Measurements from ENCODE around the gene MAPRE3.
"Not testable (repeated sequence)": the region's sequence is repeated elsewhere in the genome, so short reads cannot be mapped to it uniquely, and the experiment has no call there.

MAPRE3 gene

GRCh38 chr2:26970244-26970927 lies at the start of gene MAPRE3:
MAPRE3 (plus strand) TSS chr2:26970637; CDS start chr2:27022219, 51,582 bp downstream.
- DNase-seq (ENCODE audit: low read depth), result peak; percentile 64

GRCh38 chr2:26921323-26921722 lies 49.1 kb upstream of the MAPRE3 start:
- DNase-seq (ENCODE audit: low read depth), result no peak

- DNase-seq (ENCODE audit: low read depth), result peak; percentile 15
Observed at GRCh38 chr2:26922405-26923188, 47.8 kb upstream of the MAPRE3 start.

- not testable (repeated sequence) for DNase-seq (ENCODE audit: low read depth)
Observed at GRCh38 chr2:26923189-26923466, 47.3 kb upstream of the MAPRE3 start.

GRCh38 chr2:26924731-26925099 lies 45.7 kb upstream of the MAPRE3 start:
- DNase-seq (ENCODE audit: low read depth), result no peak

- DNase-seq (ENCODE audit: low read depth), result peak; percentile 9
Observed at GRCh38 chr2:26925100-26925791, 45.2 kb upstream of the MAPRE3 start.

GRCh38 chr2:26927221-26927620 lies 43.2 kb upstream of the MAPRE3 start:
- no peak for DNase-seq (ENCODE audit: low read depth)

GRCh38 chr2:26932974-26933373 lies 37.5 kb upstream of the MAPRE3 start:
- no peak for DNase-seq (ENCODE audit: low read depth)

GRCh38 chr2:26933431-26934334 lies 36.8 kb upstream of the MAPRE3 start:
- DNase-seq (ENCODE audit: low read depth), result no peak

- no peak for DNase-seq (ENCODE audit: low read depth)
Observed at GRCh38 chr2:26934335-26934724, 36.1 kb upstream of the MAPRE3 start.

GRCh38 chr2:26934985-26935384 lies 35.5 kb upstream of the MAPRE3 start:
- no peak for DNase-seq (ENCODE audit: low read depth)

- no peak for DNase-seq (ENCODE audit: low read depth)
Observed at GRCh38 chr2:26936855-26937254, 33.6 kb upstream of the MAPRE3 start.

- no peak for DNase-seq (ENCODE audit: low read depth)
Observed at GRCh38 chr2:26938399-26939118, 31.9 kb upstream of the MAPRE3 start.

GRCh38 chr2:26940001-26940400 lies 30.4 kb upstream of the MAPRE3 start:
- DNase-seq (ENCODE audit: low read depth), result no peak

- no peak for DNase-seq (ENCODE audit: low read depth)
Observed at GRCh38 chr2:26941486-26941885, 29.0 kb upstream of the MAPRE3 start.

- peak; percentile 44 for DNase-seq (ENCODE audit: low read depth)
Observed at GRCh38 chr2:26942543-26943295, 27.7 kb upstream of the MAPRE3 start.

GRCh38 chr2:26945991-26946750 lies 24.3 kb upstream of the MAPRE3 start:
- no peak for DNase-seq (ENCODE audit: low read depth)

GRCh38 chr2:26946841-26947784 lies 23.3 kb upstream of the MAPRE3 start:
- peak; percentile 40 for DNase-seq (ENCODE audit: low read depth)

GRCh38 chr2:26948800-26949199 lies 21.6 kb upstream of the MAPRE3 start:
- DNase-seq (ENCODE audit: low read depth), result no peak

Measured in amniotic epithelial cell (primary cell).